HG03442 (cell line): ENCODE results near the gene RAB18.
"Not testable (repeated sequence)": the region's sequence is repeated elsewhere in the genome, so short reads cannot be mapped to it uniquely, and the experiment has no call there.

ENCODE experiments used
- ATAC-seq: cut with Tn5 transposase; IDR thresholded peaks from one replicate; pipeline ENCODE4 v1.9.1; 2021; ENCODE audit warnings: mild to moderate bottlenecking, moderate library complexity; ENCODE audit not compliant: unreplicated experiment

Gene RAB18

GRCh38 chr10:27542812-27543211 lies 38.7 kb downstream of the RAB18 start:
- no peak for ATAC-seq

- no peak for ATAC-seq
Observed at GRCh38 chr10:27547047-27547446, 42.9 kb downstream of the RAB18 start.

GRCh38 chr10:27547482-27547881 lies 43.4 kb downstream of the RAB18 start:
- ATAC-seq = no peak

- ATAC-seq = no peak
Observed at GRCh38 chr10:27550823-27551222, 46.7 kb downstream of the RAB18 start.

GRCh38 chr10:27558612-27559020 lies 54.5 kb downstream of the RAB18 start:
- peak; percentile 83 for ATAC-seq

GRCh38 chr10:27561334-27561733 lies 57.2 kb downstream of the RAB18 start:
- ATAC-seq = no peak

GRCh38 chr10:27564398-27564797 lies 60.3 kb downstream of the RAB18 start:
- no peak for ATAC-seq

GRCh38 chr10:27564880-27565279 lies 60.8 kb downstream of the RAB18 start:
- no peak for ATAC-seq

- ATAC-seq = no peak
Observed at GRCh38 chr10:27568196-27569175, 64.4 kb downstream of the RAB18 start.

- no peak for ATAC-seq
Observed at GRCh38 chr10:27569946-27570345, 65.8 kb downstream of the RAB18 start.

- ATAC-seq = not testable (repeated sequence)
Observed at GRCh38 chr10:27577038-27577437, 72.9 kb downstream of the RAB18 start.

GRCh38 chr10:27578316-27578715 lies 74.2 kb downstream of the RAB18 start:
- ATAC-seq = no peak

- no peak for ATAC-seq
Observed at GRCh38 chr10:27581225-27581624, 77.1 kb downstream of the RAB18 start.

- no peak for ATAC-seq
Observed at GRCh38 chr10:27584302-27584701, 80.2 kb downstream of the RAB18 start.
